ENCODE results near the gene KRT20.

Gene KRT20

GRCh38 chr17:40848583-40849235 is 36.3 kb downstream of the KRT20 start:
- DNase-seq (ENCODE audit: low read depth) = no peak
- H3K4me3 ChIP-seq (ENCODE audit: low read depth, low read length) = no peak overlapping the region
- in situ Hi-C loops (cut with HindIII; ENCODE audit: low sequenced_read_pairs) = no loop called here
- TF ChIP-seq CTCF (IDR thresholded peaks at IDR 0.05; ENCODE audit: low read depth, low read length, missing control alignments) = no peak

GRCh38 chr17:40846515-40847144 is 38.4 kb downstream of the KRT20 start:
- in situ Hi-C loops (cut with HindIII; ENCODE audit: low sequenced_read_pairs) = no loop called here
- no peak for TF ChIP-seq CTCF (IDR thresholded peaks at IDR 0.05; ENCODE audit: low read depth, low read length, missing control alignments)
- H3K4me3 ChIP-seq (ENCODE audit: low read depth, low read length) = no peak overlapping the region
- no peak for DNase-seq (ENCODE audit: low read depth)

- in situ Hi-C loops (cut with HindIII; ENCODE audit: low sequenced_read_pairs) = no loop called here
- no peak for TF ChIP-seq CTCF (IDR thresholded peaks at IDR 0.05; ENCODE audit: low read depth, low read length, missing control alignments)
- no peak overlapping the region for H3K4me3 ChIP-seq (ENCODE audit: low read depth, low read length)
- DNase-seq (ENCODE audit: low read depth) = no peak
These were observed 40.4 kb downstream of the KRT20 start for GRCh38 chr17:40844671-40845107.

GRCh38 chr17:40843242-40843641 is 41.8 kb downstream of the KRT20 start:
- no peak overlapping the region for H3K4me3 ChIP-seq (ENCODE audit: low read depth, low read length)
- no peak for TF ChIP-seq CTCF (IDR thresholded peaks at IDR 0.05; ENCODE audit: low read depth, low read length, missing control alignments)
- no peak for DNase-seq (ENCODE audit: low read depth)
- in situ Hi-C loops (cut with HindIII; ENCODE audit: low sequenced_read_pairs) = no loop called here

- in situ Hi-C loops (cut with HindIII; ENCODE audit: low sequenced_read_pairs) = no loop called here
- H3K4me3 ChIP-seq (ENCODE audit: low read depth, low read length) = no peak overlapping the region
- TF ChIP-seq CTCF (IDR thresholded peaks at IDR 0.05; ENCODE audit: low read depth, low read length, missing control alignments) = no peak
- no peak for DNase-seq (ENCODE audit: low read depth)
These were observed 43.8 kb downstream of the KRT20 start for GRCh38 chr17:40841246-40841645.

GRCh38 chr17:40839194-40839593 is 45.8 kb downstream of the KRT20 start:
- in situ Hi-C loops (cut with HindIII; ENCODE audit: low sequenced_read_pairs) = no loop called here
- TF ChIP-seq CTCF (IDR thresholded peaks at IDR 0.05; ENCODE audit: low read depth, low read length, missing control alignments) = no peak
- no peak for DNase-seq (ENCODE audit: low read depth)
- H3K4me3 ChIP-seq (ENCODE audit: low read depth, low read length) = no peak overlapping the region
